Measurements from ENCODE around the gene TAS2R40.

GRCh38 chr7:143263266-143264195, 41.7 kb downstream of the TAS2R40 start, which contains the start of gene GSTK1:
- peak; percentile 6; the same call in 1 of the 2 replicates for TF ChIP-seq GATA2 (IDR thresholded peaks at IDR 0.05; ENCODE audit: low read depth, low read length)
- no peak for TF ChIP-seq GATA3 (IDR thresholded peaks at IDR 0.05; ENCODE audit: low read depth, low read length)

Measured in SH-SY5Y (cell line).